Stomach smooth muscle (tissue), 2 donors: ENCODE results near the gene MRPS27.
"Not testable (repeated sequence)": the region's sequence is repeated elsewhere in the genome, so short reads cannot be mapped to it uniquely, and the experiment has no call there.

ENCODE experiments used
- H3K27ac ChIP-seq: one replicate; pipeline ENCODE4 v1.7.0; 2013; ENCODE audit warnings: mild to moderate bottlenecking, low read length, inconsistent platforms
- H3K27me3 ChIP-seq, 2 donors: one replicate each; pipeline ENCODE4 v1.7.0; 2013; ENCODE audit warnings: low read length in 2 of 2; ENCODE audit not compliant: insufficient read depth in 2 of 2, control insufficient read depth in 1 of 2
- H3K36me3 ChIP-seq, 2 donors: one replicate each; pipeline ENCODE4 v1.7.0; 2013; ENCODE audit warnings: low read length in 2 of 2; ENCODE audit not compliant: control insufficient read depth in 2 of 2, insufficient read depth in 2 of 2
- H3K4me1 ChIP-seq: one replicate; pipeline ENCODE4 v1.7.0; 2013; ENCODE audit warnings: low read length; ENCODE audit not compliant: control insufficient read depth, insufficient read depth
- H3K4me3 ChIP-seq, 2 donors: one replicate each; pipeline ENCODE4 v1.7.0; 2013; ENCODE audit warnings: low read length in 2 of 2
- H3K9ac ChIP-seq, 2 donors: one replicate each; pipeline ENCODE4 v1.7.0; 2013; ENCODE audit warnings: low read length in 2 of 2, mild to moderate bottlenecking in 1 of 2
- H3K9me3 ChIP-seq, 2 donors: one replicate each; pipeline ENCODE4 v1.7.0; 2013; ENCODE audit warnings: low read length in 2 of 2; ENCODE audit not compliant: control insufficient read depth in 2 of 2
- donor health status: healthy.
- donor health status: Pancreatic carcinoma.

Gene MRPS27

DNA sequence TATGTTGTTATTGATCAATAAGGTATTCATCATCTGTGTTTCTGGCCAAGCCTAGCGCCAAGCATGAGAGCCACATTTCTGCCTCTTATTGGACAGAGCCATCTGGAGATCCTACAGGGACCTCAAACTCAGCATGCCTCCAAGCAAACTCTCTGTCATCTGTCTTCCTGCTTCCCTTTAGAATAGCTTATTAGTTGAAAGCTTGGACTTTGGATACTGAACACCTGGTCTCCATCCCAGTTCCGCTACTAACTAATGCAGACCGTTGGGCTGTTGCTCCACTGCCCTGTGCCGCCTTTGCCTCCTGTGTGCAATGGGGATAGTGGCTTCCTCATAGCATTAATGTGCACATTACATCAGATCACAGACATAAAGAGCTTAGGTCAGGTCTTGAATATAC lies 147.3 kb downstream of the MRPS27 start:
- H3K27me3 ChIP-seq: no peaks in the 10 kb centered on the region
- no peak overlapping the region for H3K9ac ChIP-seq
- peaks cover 0 to 5% of the 10 kb centered on the region in 2 donors for H3K36me3 ChIP-seq
- H3K9me3 ChIP-seq: no peaks in the 10 kb centered on the region
- no peak overlapping the region for H3K4me3 ChIP-seq
- H3K4me1 ChIP-seq: no peaks in the 10 kb centered on the region
- no peak overlapping the region for H3K27ac ChIP-seq

DNA sequence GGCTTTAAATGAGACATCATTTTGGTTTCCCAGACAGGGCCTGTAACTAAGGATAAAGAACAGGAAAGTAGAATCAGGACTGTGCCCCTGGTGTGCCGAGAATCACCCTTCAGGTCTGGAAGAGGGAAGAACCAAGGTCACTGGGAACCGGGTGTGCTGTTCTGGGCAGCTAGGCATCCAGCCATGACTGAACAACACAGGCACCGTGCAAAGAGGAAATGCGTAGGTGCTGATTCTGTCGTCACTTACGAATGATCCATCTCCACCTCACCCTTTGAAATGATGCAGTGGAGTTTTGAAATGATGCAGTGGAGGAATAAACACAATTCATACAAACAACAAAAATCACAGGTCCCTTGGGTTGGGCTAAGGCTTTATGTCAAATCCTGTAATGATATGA lies 148.4 kb downstream of the MRPS27 start:
- no peak overlapping the region for H3K4me3 ChIP-seq
- H3K9me3 ChIP-seq: no peaks in the 10 kb centered on the region
- H3K36me3 ChIP-seq: peaks cover 0 to 5% of the 10 kb centered on the region in 2 donors
- H3K27ac ChIP-seq: no peak overlapping the region
- peaks cover 3% of the 10 kb centered on the region for H3K4me1 ChIP-seq
- no peaks in the 10 kb centered on the region for H3K27me3 ChIP-seq
- H3K9ac ChIP-seq: no peak overlapping the region

DNA sequence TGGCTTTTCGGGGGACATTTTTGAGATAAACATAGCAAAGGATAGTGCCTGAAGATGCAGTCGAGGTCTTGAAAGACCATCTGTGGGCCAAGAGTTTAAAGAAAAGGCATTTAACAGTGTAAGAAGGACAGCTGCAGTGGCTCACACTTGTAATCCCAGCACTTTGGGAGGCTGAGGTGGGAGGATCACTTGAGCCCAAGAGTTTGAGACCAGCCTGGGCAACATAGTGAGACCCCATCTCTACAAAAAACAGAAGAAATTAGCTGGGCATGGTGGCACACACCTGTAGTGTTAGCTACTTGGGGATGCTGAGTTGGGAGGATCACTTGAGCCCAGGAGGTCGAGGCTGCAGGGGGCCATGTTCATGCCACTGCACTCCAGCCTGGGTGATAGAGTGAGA lies 148.9 kb downstream of the MRPS27 start:
- H3K36me3 ChIP-seq, H3K9ac ChIP-seq, H3K4me3 ChIP-seq, H3K4me1 ChIP-seq, H3K27me3 ChIP-seq, H3K27ac ChIP-seq, H3K9me3 ChIP-seq: not testable (repeated sequence)

DNA sequence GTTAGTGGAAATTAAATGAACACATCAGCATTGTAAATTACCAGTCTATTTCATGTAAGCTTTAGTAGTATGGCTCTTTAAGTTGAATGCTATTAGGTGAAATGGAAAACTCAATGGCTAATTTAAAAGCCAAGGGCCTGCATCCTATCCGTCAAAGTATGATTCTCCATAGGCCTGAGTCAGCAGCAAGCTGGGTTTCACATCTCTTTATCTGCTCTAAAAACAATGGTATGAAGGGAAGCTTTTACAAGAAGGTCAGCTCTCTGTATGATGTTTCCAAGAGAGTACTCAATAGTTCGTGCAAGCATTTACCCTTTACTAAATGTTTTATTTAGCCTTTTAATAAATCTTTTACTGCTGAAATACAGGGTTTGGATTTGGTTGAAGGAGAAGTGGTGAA lies 149.9 kb downstream of the MRPS27 start:
- no peak overlapping the region for H3K9ac ChIP-seq

More for the DNA sequence above, 149.9 kb downstream of the MRPS27 start:
- Histone ChIP-seq H3K27ac (no peak overlapping the region), H3K4me3 (no peak overlapping the region), H3K27me3 (no peaks in the 10 kb centered on the region), H3K9me3 (no peaks in the 10 kb centered on the region), H3K4me1 (peaks cover 10% of the 10 kb centered on the region), H3K36me3 (no peaks in the 10 kb centered on the region)
